BLaER1 (cell line): ENCODE data around the gene FANCE.

Source experiments
- H3K27ac ChIP-seq: shearing (Covaris generic); formaldehyde crosslinking; 2 replicates; pipeline ENCODE4 v1.8.1; 2022
- H3K27me3 ChIP-seq: shearing (Covaris generic); formaldehyde crosslinking; 2 replicates; pipeline ENCODE4 v1.8.1; 2022
- H3K36me3 ChIP-seq: shearing (Covaris generic); formaldehyde crosslinking; 2 replicates; pipeline ENCODE4 v1.8.1; 2022
- H3K4me1 ChIP-seq: shearing (Covaris generic); formaldehyde crosslinking; 2 replicates; pipeline ENCODE4 v1.8.1; 2022
- H3K4me2 ChIP-seq: shearing (Covaris generic); formaldehyde crosslinking; 2 replicates; pipeline ENCODE4 v1.8.1; 2022
- H3K4me3 ChIP-seq: shearing (Covaris generic); formaldehyde crosslinking; 2 replicates; pipeline ENCODE4 v1.8.1; 2022
- H3K9ac ChIP-seq: shearing (Covaris generic); formaldehyde crosslinking; 2 replicates; pipeline ENCODE4 v1.8.1; 2022
- H3K9me3 ChIP-seq: shearing (Covaris generic); formaldehyde crosslinking; 2 replicates; pipeline ENCODE4 v1.8.1; 2022
- H4K20me1 ChIP-seq: shearing (Covaris generic); formaldehyde crosslinking; 2 replicates; pipeline ENCODE4 v1.8.1; 2022
- Cebpa-rat ChIP-seq: shearing (Covaris generic); IDR thresholded peaks from 2 replicates; pipeline ENCODE4 v1.8.1; 2022

The FANCE gene

DNA sequence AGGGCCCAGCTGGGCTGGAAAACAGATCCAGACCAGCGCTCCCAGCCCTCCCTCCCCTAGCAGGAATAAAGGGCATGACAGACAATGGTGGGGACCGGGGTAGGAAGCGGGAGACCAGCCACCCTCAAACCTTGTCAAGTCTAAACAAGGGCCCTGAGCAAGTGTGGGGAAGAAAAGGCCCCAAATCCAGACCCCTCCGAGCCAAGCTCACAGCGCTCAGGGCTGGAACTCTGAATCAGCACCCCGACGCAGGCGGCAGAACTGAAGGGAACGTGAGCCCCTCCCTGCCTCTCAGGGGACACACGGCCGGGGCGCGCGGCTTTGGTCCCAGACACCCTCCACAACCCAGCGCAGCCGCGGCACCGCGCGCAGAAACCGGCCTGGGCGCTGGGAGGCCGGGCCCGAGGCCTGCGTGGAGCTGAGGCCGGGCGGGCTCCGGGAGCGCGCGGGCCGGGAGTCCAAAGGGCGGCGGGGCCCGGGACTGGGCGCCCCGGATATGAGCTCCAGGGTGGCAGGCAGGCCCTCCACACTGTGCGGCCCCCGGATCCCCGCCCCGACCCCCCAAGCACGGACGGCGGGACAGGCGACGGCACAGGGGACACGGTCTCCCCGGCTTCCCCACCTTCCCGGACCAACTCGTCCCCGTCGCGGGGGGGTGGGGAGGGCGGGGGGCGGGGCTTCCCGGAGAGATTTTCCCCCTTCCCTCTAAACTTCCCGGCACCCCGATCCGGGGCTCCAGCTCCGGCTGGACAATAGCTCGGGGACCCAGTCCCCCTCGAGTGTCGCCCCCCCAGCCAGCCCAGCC is 44.1 kb downstream of the FANCE start:
- H3K4me3 ChIP-seq = peak overlapping the region; percentile 85
- no peaks in the 10 kb centered on the region for H3K9me3 ChIP-seq
- H3K4me2 ChIP-seq = peak overlapping the region; percentile 93
- peaks cover 69% of the 10 kb centered on the region for H3K4me1 ChIP-seq
- no peak overlapping the region for H3K27ac ChIP-seq
- H4K20me1 ChIP-seq = peaks cover 46% of the 10 kb centered on the region
- peak overlapping the region; percentile 29; the same call in 1 of the 2 replicates for H3K9ac ChIP-seq
- TF ChIP-seq Cebpa-rat = no peak
- H3K36me3 ChIP-seq = no peaks in the 10 kb centered on the region
- H3K27me3 ChIP-seq = peaks cover 13% of the 10 kb centered on the region

DNA sequence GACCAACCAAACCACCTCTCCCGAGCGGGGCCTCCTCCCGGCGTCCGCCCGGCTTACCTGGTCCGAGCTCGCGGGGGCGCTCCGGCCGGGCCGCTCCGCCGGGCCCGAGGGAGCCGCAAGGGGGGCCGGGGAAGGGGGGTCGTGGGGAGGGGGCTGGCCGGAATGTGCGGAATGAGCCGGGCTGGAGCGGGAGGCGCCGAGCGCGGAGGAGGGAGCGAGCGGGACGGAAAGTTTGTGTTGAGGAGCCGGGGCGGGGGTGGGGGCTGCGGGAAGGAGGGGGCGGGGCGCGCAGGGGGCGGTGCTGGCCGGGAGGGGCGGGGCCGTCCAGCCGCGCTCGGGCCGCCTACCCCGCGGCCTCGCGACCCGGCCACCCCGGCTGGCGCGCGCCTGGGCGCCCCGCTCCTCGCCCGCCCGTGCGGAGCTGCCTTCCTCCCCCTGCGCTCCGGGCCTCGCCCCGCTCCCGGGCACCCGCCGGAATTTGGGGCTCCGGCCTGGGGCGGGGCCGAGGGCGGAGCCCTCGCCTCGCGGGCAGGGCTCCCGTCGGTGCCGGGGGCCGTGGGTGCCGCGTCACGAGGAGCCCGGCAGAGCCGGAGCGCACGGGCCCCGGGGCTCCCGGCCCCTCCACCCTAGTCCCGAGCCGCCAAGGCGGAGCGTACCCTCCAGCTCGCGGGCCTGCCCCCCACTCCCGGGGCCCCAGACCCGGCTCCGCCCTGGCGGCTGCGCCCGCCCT is 44.9 kb downstream of the FANCE start, which contains the start of gene TEAD3:
Gene TEAD3 (minus strand): TSS at position 239 of the 730 bp plus-strand sequence.
- peak within 1 kb of the TSS; percentile 100 for H3K4me2 ChIP-seq
- H3K9me3 ChIP-seq = no peaks in the 10 kb centered on the region
- peak within 1 kb of the TSS; percentile 83 for H3K9ac ChIP-seq
- H3K27me3 ChIP-seq = peaks cover 13% of the 10 kb centered on the region
- peak within 1 kb of the TSS; percentile 83 for H3K27ac ChIP-seq
- no peak for TF ChIP-seq Cebpa-rat
- no peaks in the 10 kb centered on the region for H3K36me3 ChIP-seq
- H3K4me3 ChIP-seq = peak within 1 kb of the TSS; percentile 85
- H4K20me1 ChIP-seq = peaks cover 38% of the 10 kb centered on the region
- H3K4me1 ChIP-seq = peaks cover 61% of the 10 kb centered on the region

DNA sequence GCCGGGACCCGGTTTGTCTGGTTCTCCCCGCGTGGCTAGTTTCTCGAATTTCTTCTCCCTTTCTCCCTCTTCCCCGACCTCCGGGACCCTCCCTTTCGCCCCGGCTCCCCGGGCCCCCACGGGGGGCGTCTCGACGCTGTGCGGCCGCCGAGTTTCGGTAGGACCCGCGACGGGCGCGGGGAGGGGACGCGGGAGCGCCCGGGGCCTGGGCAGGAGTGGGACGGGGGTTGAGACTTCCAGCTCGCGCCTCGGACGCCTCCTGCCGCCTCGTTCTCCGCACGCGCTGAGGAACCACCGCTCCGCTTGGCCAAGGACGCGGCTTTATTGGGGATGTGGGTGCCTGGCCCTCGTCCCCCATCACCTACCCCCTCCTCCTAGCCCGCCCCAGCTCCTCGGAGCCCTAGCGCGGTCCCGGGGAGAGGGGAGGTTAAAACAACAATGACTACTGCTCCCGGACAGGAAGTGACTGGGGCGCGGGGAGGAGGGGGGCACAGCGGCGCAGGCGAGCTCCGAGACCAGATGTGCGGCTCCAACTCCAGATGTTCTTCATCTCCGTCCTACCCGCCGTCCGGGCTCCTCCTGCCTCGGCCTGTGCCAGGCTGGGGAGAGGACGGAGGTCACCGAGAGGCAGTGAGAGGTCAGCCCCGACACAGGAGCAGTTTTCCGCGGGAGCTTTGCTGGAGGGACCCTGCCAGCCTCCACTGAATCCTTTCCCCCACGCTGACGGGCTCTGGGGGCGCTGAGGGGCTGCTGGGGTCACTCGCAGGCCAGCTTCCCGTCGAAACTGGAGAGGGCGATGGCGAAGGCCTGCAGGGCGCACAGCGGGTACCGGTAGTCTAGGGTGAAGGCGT is 45.7 kb downstream of the FANCE start:
- Histone ChIP-seq H3K27ac (peak overlapping the region; percentile 83), H4K20me1 (peaks cover 31% of the 10 kb centered on the region), H3K9me3 (no peaks in the 10 kb centered on the region), H3K27me3 (peaks cover 13% of the 10 kb centered on the region), H3K4me3 (peak overlapping the region; percentile 85), H3K4me1 (peaks cover 53% of the 10 kb centered on the region), H3K4me2 (peak overlapping the region; percentile 100), H3K36me3 (no peaks in the 10 kb centered on the region), H3K9ac (peak overlapping the region; percentile 83)
- no peak for TF ChIP-seq Cebpa-rat

DNA sequence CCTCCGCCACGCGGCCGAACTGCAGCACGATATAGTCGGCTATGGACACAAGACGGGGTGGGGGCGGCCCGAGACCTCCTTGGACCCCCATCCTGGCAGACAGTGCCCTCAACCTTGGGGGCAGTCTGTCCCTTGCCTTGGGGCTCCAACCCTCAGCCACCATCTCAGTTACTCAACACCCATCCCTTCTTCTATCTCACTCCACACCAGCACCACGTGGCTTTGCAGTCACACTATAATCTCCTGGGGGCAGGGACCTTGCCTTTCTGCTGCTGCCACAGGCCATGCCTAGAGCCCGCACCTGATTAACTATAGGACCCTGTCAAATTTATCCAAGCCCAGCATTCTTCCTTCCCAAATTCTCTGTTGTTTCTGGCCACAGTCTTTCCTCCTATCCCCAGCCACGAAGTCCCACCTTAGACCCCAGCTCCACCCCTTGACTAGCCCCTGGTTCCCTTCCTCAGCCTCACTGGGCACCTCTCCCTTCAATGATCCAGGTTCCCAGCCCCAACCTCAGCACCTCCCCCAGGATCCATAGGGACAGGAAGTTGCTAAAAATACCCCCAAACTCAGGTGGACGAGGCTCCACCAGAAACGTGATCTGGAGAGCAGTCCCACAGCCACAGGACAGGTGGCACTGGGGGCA is 46.4 kb downstream of the FANCE start:
- H3K27me3 ChIP-seq = peaks cover 17% of the 10 kb centered on the region
- H3K9me3 ChIP-seq = no peaks in the 10 kb centered on the region
- peaks cover 23% of the 10 kb centered on the region for H4K20me1 ChIP-seq
- no peak overlapping the region for H3K27ac ChIP-seq
- H3K4me2 ChIP-seq = peak overlapping the region; percentile 100
- TF ChIP-seq Cebpa-rat = no peak
- H3K9ac ChIP-seq = peak overlapping the region; percentile 83; the same call in 1 of the 2 replicates
- peaks cover 50% of the 10 kb centered on the region for H3K4me1 ChIP-seq
- H3K36me3 ChIP-seq = no peaks in the 10 kb centered on the region
- peak overlapping the region; percentile 85; the same call in 1 of the 2 replicates for H3K4me3 ChIP-seq

DNA sequence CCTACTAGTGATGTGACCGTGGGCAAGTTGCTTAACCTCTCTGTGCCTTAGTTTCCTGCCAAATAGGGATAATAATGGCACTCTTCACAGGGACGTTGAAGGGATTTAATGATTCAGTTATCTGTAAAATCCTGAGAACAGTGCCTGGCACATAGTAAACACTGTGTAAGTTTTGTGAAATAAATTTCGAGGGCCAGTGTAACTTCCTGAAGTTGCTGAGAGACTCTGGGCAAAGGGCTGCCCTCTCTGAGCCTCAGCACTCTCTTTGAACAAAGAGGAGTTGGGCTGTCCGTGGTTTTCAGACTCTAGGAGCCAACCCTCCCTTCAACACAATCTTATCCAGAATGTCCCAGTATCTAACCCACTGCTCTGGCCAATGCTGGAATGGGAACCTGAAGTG is 47.2 kb downstream of the FANCE start:
- H3K27me3 ChIP-seq = peaks cover 26% of the 10 kb centered on the region
- TF ChIP-seq Cebpa-rat = no peak
- peaks cover 48% of the 10 kb centered on the region for H3K4me1 ChIP-seq
- H3K27ac ChIP-seq = no peak overlapping the region
- no peaks in the 10 kb centered on the region for H3K36me3 ChIP-seq
- no peak overlapping the region for H3K4me3 ChIP-seq
- H3K4me2 ChIP-seq = no peak overlapping the region
- H3K9me3 ChIP-seq = no peaks in the 10 kb centered on the region
- H3K9ac ChIP-seq = no peak overlapping the region
- H4K20me1 ChIP-seq = peaks cover 15% of the 10 kb centered on the region

DNA sequence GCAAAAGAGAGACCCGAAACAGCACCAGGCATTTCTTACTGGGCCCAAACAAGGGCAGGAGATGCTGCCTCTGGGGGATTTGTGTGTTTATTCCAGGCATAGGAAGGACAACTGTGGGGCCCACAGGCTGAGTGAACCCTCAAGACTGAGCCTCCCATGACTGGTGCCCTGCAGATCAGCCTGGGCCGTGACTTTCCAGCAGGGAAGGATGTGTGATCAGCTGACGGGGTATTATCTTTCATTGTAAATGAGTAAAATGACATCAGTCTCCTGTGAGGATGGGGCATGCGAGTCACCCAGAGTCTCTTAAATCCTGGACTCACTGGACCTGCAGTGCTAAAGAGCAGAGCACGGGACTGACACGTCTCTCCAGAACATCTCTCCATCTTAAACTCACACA is 48.6 kb downstream of the FANCE start:
- TF ChIP-seq Cebpa-rat = no peak
- H3K4me2 ChIP-seq = no peak overlapping the region
- H3K4me1 ChIP-seq = peaks cover 34% of the 10 kb centered on the region
- H3K9me3 ChIP-seq = no peaks in the 10 kb centered on the region
- H3K4me3 ChIP-seq = no peak overlapping the region
- peaks cover under 1% of the 10 kb centered on the region for H4K20me1 ChIP-seq
- H3K27ac ChIP-seq = no peak overlapping the region
- H3K36me3 ChIP-seq = no peaks in the 10 kb centered on the region
- H3K27me3 ChIP-seq = peaks cover 26% of the 10 kb centered on the region
- no peak overlapping the region for H3K9ac ChIP-seq

DNA sequence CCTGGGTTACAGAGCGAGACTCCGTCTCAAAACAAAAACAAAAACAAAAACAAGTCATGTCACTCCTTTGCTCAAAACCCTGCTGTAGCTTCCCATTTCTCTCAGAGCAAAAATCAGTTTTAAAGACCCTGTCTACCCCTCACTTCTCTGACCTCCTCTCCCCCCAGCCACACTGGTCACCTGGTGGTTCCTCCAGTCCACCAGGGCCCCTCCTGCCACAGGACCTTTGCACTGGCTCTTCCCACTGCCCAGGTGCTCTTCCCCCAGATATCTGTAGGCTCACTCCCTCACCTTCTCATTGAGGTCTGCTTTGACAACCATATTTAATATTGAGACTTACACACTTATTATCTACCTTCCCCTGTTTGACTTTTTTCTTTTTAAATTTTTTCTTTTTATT is 49.6 kb downstream of the FANCE start:
- peaks cover 27% of the 10 kb centered on the region for H3K4me1 ChIP-seq
- peaks cover 26% of the 10 kb centered on the region for H3K27me3 ChIP-seq
- no peaks in the 10 kb centered on the region for H3K9me3 ChIP-seq
- TF ChIP-seq Cebpa-rat = no peak
- H3K4me2 ChIP-seq = no peak overlapping the region
- H3K27ac ChIP-seq = no peak overlapping the region
- H3K4me3 ChIP-seq = no peak overlapping the region
- H3K36me3 ChIP-seq = no peaks in the 10 kb centered on the region
- H3K9ac ChIP-seq = no peak overlapping the region
- no peaks in the 10 kb centered on the region for H4K20me1 ChIP-seq

DNA sequence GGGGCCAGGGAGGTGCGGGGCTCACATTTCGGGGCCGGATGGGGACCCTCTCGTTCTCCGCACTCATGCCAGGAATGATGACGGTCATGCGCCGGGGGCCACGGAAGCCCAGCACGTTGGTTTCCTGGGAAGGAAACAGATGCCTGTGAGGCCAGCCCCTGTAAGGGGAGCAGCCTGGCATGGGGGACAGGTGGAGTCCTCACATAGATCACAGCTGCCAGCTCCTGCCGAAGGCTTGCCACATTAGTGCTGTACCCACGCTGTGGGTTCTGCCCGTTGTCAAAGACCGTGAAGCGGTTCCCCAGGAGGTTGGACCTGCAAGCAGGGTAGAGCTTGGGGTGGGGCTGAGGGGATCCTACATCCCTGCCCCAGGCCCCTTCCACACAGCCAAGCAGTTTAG is 51.4 kb downstream of the FANCE start:
- H3K9me3 ChIP-seq = no peaks in the 10 kb centered on the region
- peaks cover 14% of the 10 kb centered on the region for H3K27me3 ChIP-seq
- no peaks in the 10 kb centered on the region for H4K20me1 ChIP-seq
- no peak for TF ChIP-seq Cebpa-rat
- H3K9ac ChIP-seq = no peak overlapping the region
- peak overlapping the region; percentile 50 for H3K4me2 ChIP-seq
- no peak overlapping the region for H3K27ac ChIP-seq
- H3K4me1 ChIP-seq = peaks cover 21% of the 10 kb centered on the region
- no peak overlapping the region for H3K4me3 ChIP-seq
- no peaks in the 10 kb centered on the region for H3K36me3 ChIP-seq

DNA sequence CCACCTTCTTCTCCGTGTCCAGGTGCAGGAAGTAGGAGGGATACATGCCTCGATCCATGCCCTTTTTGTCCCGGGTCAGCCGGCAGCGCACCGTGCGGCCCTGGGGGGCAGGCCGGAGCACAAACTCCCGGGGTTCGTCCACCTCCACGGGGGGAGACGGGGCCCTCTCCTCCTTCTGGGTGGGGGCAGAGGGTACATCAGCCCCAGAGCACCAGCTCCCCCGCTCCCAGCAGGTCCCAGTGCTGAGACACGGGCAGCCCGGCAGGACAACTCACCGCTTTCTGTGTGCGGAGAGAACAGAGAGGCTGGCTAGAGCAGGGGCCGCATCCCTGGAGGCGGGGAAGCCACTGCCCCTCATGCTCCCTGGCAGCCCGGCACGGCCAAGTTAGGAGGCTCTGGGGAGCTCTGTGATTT is 53.9 kb downstream of the FANCE start:
- Histone ChIP-seq H3K36me3 (no peaks in the 10 kb centered on the region), H3K27ac (no peak overlapping the region), H3K9ac (no peak overlapping the region), H3K9me3 (no peaks in the 10 kb centered on the region), H3K4me3 (no peak overlapping the region), H4K20me1 (no peaks in the 10 kb centered on the region), H3K27me3 (peaks cover 29% of the 10 kb centered on the region), H3K4me1 (peaks cover 42% of the 10 kb centered on the region), H3K4me2 (no peak overlapping the region)
- no peak for TF ChIP-seq Cebpa-rat
